Measurements from ENCODE around the gene VWA3B.

Gene VWA3B

GRCh38 chr2:98329549-98329948 is 242.6 kb downstream of the VWA3B start:
- DNase-seq, result no peak
- Histone ChIP-seq H3K36me3 (replicated peaks) (no peaks in the 10 kb centered on the region), H3K27me3 (replicated peaks) (no peaks in the 10 kb centered on the region), H3K27ac (no peak overlapping the region), H3K4me3 (ENCODE audit: low read depth, low read length) (no peak overlapping the region)
- in situ Hi-C loops (cut with HindIII; ENCODE audit: low pct_ligation_motif_present, low sequenced_read_pairs), result no loop called here
- TF ChIP-seq, protein P1, sequence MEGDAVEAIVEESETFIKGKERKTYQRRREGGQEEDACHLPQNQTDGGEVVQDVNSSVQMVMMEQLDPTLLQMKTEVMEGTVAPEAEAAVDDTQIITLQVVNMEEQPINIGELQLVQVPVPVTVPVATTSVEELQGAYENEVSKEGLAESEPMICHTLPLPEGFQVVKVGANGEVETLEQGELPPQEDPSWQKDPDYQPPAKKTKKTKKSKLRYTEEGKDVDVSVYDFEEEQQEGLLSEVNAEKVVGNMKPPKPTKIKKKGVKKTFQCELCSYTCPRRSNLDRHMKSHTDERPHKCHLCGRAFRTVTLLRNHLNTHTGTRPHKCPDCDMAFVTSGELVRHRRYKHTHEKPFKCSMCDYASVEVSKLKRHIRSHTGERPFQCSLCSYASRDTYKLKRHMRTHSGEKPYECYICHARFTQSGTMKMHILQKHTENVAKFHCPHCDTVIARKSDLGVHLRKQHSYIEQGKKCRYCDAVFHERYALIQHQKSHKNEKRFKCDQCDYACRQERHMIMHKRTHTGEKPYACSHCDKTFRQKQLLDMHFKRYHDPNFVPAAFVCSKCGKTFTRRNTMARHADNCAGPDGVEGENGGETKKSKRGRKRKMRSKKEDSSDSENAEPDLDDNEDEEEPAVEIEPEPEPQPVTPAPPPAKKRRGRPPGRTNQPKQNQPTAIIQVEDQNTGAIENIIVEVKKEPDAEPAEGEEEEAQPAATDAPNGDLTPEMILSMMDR (IDR thresholded peaks at IDR 0.05; ENCODE audit: low read depth, low read length, missing control alignments), result no peak

GRCh38 chr2:98332989-98333388 is 246.0 kb downstream of the VWA3B start:
- in situ Hi-C loops (cut with HindIII; ENCODE audit: low pct_ligation_motif_present, low sequenced_read_pairs), result no loop called here
- TF ChIP-seq, protein P1 (IDR thresholded peaks at IDR 0.05; ENCODE audit: low read depth, low read length, missing control alignments), result no peak
- Histone ChIP-seq H3K4me3 (ENCODE audit: low read depth, low read length) (no peak overlapping the region), H3K27ac (no peak overlapping the region), H3K27me3 (replicated peaks) (no peaks in the 10 kb centered on the region), H3K36me3 (replicated peaks) (no peaks in the 10 kb centered on the region)
- no peak for DNase-seq

GRCh38 chr2:98333922-98334321 is 247.0 kb downstream of the VWA3B start:
- in situ Hi-C loops (cut with HindIII; ENCODE audit: low pct_ligation_motif_present, low sequenced_read_pairs), result no loop called here
- no peak for DNase-seq
- Histone ChIP-seq H3K27ac (peak overlapping the region; percentile 71), H3K4me3 (ENCODE audit: low read depth, low read length) (no peak overlapping the region), H3K27me3 (replicated peaks) (no peaks in the 10 kb centered on the region), H3K36me3 (replicated peaks) (no peaks in the 10 kb centered on the region)
- TF ChIP-seq, protein P1 (IDR thresholded peaks at IDR 0.05; ENCODE audit: low read depth, low read length, missing control alignments), result no peak

- DNase-seq, result peak; percentile 86
- Histone ChIP-seq H3K36me3 (replicated peaks) (no peaks in the 10 kb centered on the region), H3K27ac (peak overlapping the region; percentile 71), H3K4me3 (ENCODE audit: low read depth, low read length) (no peak overlapping the region), H3K27me3 (replicated peaks) (no peaks in the 10 kb centered on the region)
- TF ChIP-seq, protein P1 (IDR thresholded peaks at IDR 0.05; ENCODE audit: low read depth, low read length, missing control alignments), result no peak
- in situ Hi-C loops (cut with HindIII; ENCODE audit: low pct_ligation_motif_present, low sequenced_read_pairs), result no loop called here
These were observed 247.6 kb downstream of the VWA3B start for GRCh38 chr2:98334439-98335078.

GRCh38 chr2:98335271-98335670 is 248.3 kb downstream of the VWA3B start:
- H3K27me3 ChIP-seq (replicated peaks), result no peaks in the 10 kb centered on the region
- no peak overlapping the region for H3K4me3 ChIP-seq (ENCODE audit: low read depth, low read length)
- in situ Hi-C loops (cut with HindIII; ENCODE audit: low pct_ligation_motif_present, low sequenced_read_pairs), result no loop called here
- DNase-seq, result no peak
- no peak overlapping the region for H3K27ac ChIP-seq
- TF ChIP-seq, protein P1 (IDR thresholded peaks at IDR 0.05; ENCODE audit: low read depth, low read length, missing control alignments), result no peak
- no peaks in the 10 kb centered on the region for H3K36me3 ChIP-seq (replicated peaks)

GRCh38 chr2:98341241-98341640 is 254.3 kb downstream of the VWA3B start:
- H3K27ac ChIP-seq, result no peak overlapping the region
- in situ Hi-C loops (cut with HindIII; ENCODE audit: low pct_ligation_motif_present, low sequenced_read_pairs), result no loop called here
- no peaks in the 10 kb centered on the region for H3K36me3 ChIP-seq (replicated peaks)

More at GRCh38 chr2:98341241-98341640, 254.3 kb downstream of the VWA3B start:
- TF ChIP-seq, protein P1 (IDR thresholded peaks at IDR 0.05; ENCODE audit: low read depth, low read length, missing control alignments), result no peak
- no peak overlapping the region for H3K4me3 ChIP-seq (ENCODE audit: low read depth, low read length)
- DNase-seq, result no peak
- H3K27me3 ChIP-seq (replicated peaks), result peaks cover 16% of the 10 kb centered on the region

Data from brain microvascular endothelial cell (primary cell).